HepG2 (cell line): ENCODE data around the gene EIF6. TPM values are rescaled to one million over a fixed set of nuclear protein-coding genes. Genes with fewer than 3 reads are reported as not detected.
A peak's percentile ranks its signal among the peaks of the same experiment; 100 is the strongest.

ENCODE experiments used
- ASH2L ChIP-seq: fragments of 300-600, 200-600 bp; sonication (generic); IDR thresholded peaks from 2 replicates; pipeline ENCODE4 v1.7.0; 2017; ENCODE audit warnings: low read depth, mild to moderate bottlenecking, moderate library complexity, mixed read lengths, low read length; ENCODE audit not compliant: insufficient read length
- ATF4 ChIP-seq, 2 experiments: fragments of 450-650 bp in 1 of 2; sonication (generic) in 1 of 2; formaldehyde crosslinking; IDR thresholded peaks; 2 replicates each; pipeline versions ENCODE4 v1.5.0 to v1.8.0; 2020 to 2022; ENCODE audit warnings: mild to moderate bottlenecking in 1 of 2, missing genetic modification reagents in 1 of 2
- CEBPB ChIP-seq: IDR thresholded peaks from 2 replicates; pipeline ENCODE4 v1.6.1; 2011; ENCODE audit warnings: low read depth, low read length, improper control_type of control experiment, borderline replicate concordance
- FOXK1 ChIP-seq: sonication (generic); formaldehyde crosslinking; IDR thresholded peaks from 2 replicates; pipeline ENCODE4 v1.4.0; 2020; ENCODE audit warnings: low read depth, missing genetic modification reagents, borderline replicate concordance
- HMG20B ChIP-seq: conservative IDR thresholded peaks from 2 replicates; pipeline ENCODE4 v1.6.1; 2016; ENCODE audit warnings: missing genetic modification reagents, missing compliant biosample characterization
- NFIC ChIP-seq: IDR thresholded peaks from 2 replicates; pipeline ENCODE4 v1.6.1; 2012; ENCODE audit warnings: mild to moderate bottlenecking, low read length, inconsistent platforms
- RNF2 ChIP-seq: fragments of 450-650 bp; conservative IDR thresholded peaks from 2 replicates; pipeline ENCODE4 v1.6.1; 2016; ENCODE audit warnings: low read depth
- SIN3B ChIP-seq: fragments of 150-350 bp; IDR thresholded peaks from 2 replicates; pipeline ENCODE4 v1.6.1; 2014; ENCODE audit warnings: low read length
- TAF15 ChIP-seq: fragments of 200-400 bp; formaldehyde crosslinking; IDR thresholded peaks from one replicate; pipeline ENCODE4 v1.6.1; 2018; ENCODE audit warnings: mild to moderate bottlenecking, low read depth, low read length; ENCODE audit not compliant: poor library complexity, severe bottlenecking
- ZHX2 ChIP-seq, 2 experiments: sonication (generic) in 1 of 2; formaldehyde crosslinking in 1 of 2; IDR thresholded peaks; 2 replicates each; pipeline versions ENCODE4 v1.6.1 to v1.9.0; 2014 to 2022; ENCODE audit warnings: antibody characterized with exemption in 1 of 2, borderline replicate concordance in 1 of 2, inconsistent platforms in 1 of 2, low read depth in 1 of 2, missing genetic modification reagents in 1 of 2
- ZNF282 ChIP-seq: fragments of 450-650 bp; IDR thresholded peaks from 2 replicates; pipeline ENCODE4 v1.6.1; 2018; ENCODE audit not compliant: partially characterized antibody
- ZNF343 ChIP-seq: sonication (generic); formaldehyde crosslinking; IDR thresholded peaks from 2 replicates; pipeline ENCODE4 v1.4.0; 2020; ENCODE audit warnings: mild to moderate bottlenecking, missing genetic modification reagents
- ZNF446 ChIP-seq: sonication (generic); formaldehyde crosslinking; IDR thresholded peaks from 2 replicates; pipeline ENCODE4 v1.5.0; 2020; ENCODE audit warnings: mild to moderate bottlenecking, missing genetic modification reagents
- ZNF614 ChIP-seq: IDR thresholded peaks from 2 replicates; pipeline ENCODE4 v1.6.1; 2018; ENCODE audit warnings: missing biosample characterization, missing genetic modification reagents, inconsistent platforms, borderline replicate concordance
- ZNF703 ChIP-seq: sonication (generic); formaldehyde crosslinking; IDR thresholded peaks from 2 replicates; pipeline ENCODE4 v1.5.1; 2020; ENCODE audit warnings: missing genetic modification reagents, mild to moderate bottlenecking, moderate library complexity, borderline replicate concordance
- ZSCAN25 ChIP-seq: sonication (generic); formaldehyde crosslinking; IDR thresholded peaks from 2 replicates; pipeline ENCODE4 v1.8.0; 2022; ENCODE audit warnings: mild to moderate bottlenecking, missing genetic modification reagents
- polyA plus RNA-seq, 8 experiments: library from polyadenylated mRNA; depleted of rRNA in 3 of 8; stranded (reverse) in 7 of 8; unstranded in 1 of 8; fragments of >200 nt; fragmentation: Illumina TruSeq in 4 of 8; extraction: Trizol in 4 of 8; gene quantifications; 2 replicates each; pipeline versions ENCODE4 v1.2.1 to v1.2.3, GENCODE V29; 2011 to 2016; ENCODE audit warnings: low read depth in 4 of 8, missing spikeins in 1 of 8, mixed read lengths in 1 of 8; ENCODE audit not compliant: insufficient read depth in 1 of 8
- total RNA-seq, 5 experiments: library from RNA; depleted of rRNA; stranded (reverse); fragments of >200 nt; fragmentation: Illumina TruSeq; extraction: Trizol; gene quantifications; 2 replicates each; pipeline ENCODE4 v1.2.3, GENCODE V29; 2016; ENCODE audit warnings: low read depth in 1 of 5
- TF ChIP-seq, protein P1 (sequence below): sonication (generic); formaldehyde crosslinking; IDR thresholded peaks from 2 replicates; pipeline ENCODE4 v1.5.0; 2020; ENCODE audit warnings: mild to moderate bottlenecking, missing genetic modification reagents
- TF ChIP-seq, protein P2 (sequence below): sonication (generic); formaldehyde crosslinking; IDR thresholded peaks from 2 replicates; pipeline ENCODE4 v1.9.0; 2021; ENCODE audit warnings: missing genetic modification reagents, mild to moderate bottlenecking, borderline replicate concordance

EIF6 gene
- total and polyA plus RNA-seq, 2 of the 13 experiments (the other 11 are each of a cell fraction or from before 2014, with no cell fraction given) = 462 to 466 TPM

DNA sequence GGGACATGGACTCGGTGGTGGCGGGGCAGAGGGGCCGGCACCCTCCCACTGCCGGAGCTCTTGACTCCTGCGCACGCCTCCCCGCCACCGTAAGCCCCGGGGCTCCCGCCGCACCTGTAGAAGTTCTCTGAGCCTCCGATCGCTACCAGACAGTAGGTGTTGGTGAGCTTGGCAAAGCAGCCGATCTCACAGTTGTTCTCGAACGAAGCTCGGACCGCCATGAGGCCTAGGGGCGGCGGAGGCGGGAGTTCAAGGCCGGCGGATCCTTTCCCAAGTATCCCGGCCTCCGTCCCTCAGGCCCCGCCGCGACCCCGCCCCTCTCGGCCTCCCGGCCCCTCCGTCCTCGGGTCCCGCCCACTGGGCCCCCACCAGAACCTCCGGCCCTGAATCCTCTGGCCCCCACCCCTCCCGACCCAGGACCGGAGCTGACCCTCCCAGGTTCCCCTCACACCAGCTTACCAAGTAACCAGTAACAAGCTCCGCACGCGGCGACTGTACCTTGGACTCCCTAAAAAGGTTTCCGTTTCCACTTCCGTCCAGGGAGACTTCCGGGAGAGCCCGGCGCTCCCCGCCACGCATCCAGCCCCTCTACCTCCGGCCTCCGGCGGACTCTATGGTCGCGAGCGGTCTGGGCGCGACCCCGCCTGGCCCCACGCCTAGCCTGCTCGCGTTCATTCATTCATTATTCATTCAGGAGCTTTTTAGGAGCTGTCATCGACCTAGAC is at the start of gene EIF6 (continued):
- TF ChIP-seq FOXK1 (peak; percentile 96; the same call in 1 of the 2 replicates), ASH2L (peak; percentile 99), ZNF343 (CRISPR knock-in tag) (no peak), ZHX2 (IDR thresholded peaks at IDR 0.05; ENCODE audit: low read depth) (peak; percentile 58; the same call in 1 of the 2 replicates), ZHX2 (CRISPR knock-in tag; IDR thresholded peaks at IDR 0.05; ENCODE audit: borderline replicate concordance) (no peak), ZNF282 (no peak), RNF2 (peak; percentile 36; the same call in 1 of the 2 replicates), CEBPB (no peak), NFIC (no peak; the same call in 1 of the 2 replicates), SIN3B (peak; percentile 72), ZSCAN25 (peak; percentile 58; the same call in 1 of the 2 replicates), ZNF614 (CRISPR knock-in tag) (peak; percentile 27), HMG20B (peak; percentile 25; the same call in 1 of the 2 replicates), TAF15 (peak; percentile 95), ATF4 (CRISPR knock-in tag; IDR thresholded peaks at IDR 0.05) (peak in 1 of 2 experiments; percentile 74; a peak in 2 of 4 replicates), ZNF703 (peak; percentile 79), ZNF446 (peak; percentile 41; the same call in 1 of the 2 replicates)
- TF ChIP-seq, protein P1, sequence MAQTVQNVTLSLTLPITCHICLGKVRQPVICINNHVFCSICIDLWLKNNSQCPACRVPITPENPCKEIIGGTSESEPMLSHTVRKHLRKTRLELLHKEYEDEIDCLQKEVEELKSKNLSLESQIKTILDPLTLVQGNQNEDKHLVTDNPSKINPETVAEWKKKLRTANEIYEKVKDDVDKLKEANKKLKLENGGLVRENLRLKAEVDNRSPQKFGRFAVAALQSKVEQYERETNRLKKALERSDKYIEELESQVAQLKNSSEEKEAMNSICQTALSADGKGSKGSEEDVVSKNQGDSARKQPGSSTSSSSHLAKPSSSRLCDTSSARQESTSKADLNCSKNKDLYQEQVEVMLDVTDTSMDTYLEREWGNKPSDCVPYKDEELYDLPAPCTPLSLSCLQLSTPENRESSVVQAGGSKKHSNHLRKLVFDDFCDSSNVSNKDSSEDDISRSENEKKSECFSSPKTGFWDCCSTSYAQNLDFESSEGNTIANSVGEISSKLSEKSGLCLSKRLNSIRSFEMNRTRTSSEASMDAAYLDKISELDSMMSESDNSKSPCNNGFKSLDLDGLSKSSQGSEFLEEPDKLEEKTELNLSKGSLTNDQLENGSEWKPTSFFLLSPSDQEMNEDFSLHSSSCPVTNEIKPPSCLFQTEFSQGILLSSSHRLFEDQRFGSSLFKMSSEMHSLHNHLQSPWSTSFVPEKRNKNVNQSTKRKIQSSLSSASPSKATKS = no peak
- TF ChIP-seq, protein P2, sequence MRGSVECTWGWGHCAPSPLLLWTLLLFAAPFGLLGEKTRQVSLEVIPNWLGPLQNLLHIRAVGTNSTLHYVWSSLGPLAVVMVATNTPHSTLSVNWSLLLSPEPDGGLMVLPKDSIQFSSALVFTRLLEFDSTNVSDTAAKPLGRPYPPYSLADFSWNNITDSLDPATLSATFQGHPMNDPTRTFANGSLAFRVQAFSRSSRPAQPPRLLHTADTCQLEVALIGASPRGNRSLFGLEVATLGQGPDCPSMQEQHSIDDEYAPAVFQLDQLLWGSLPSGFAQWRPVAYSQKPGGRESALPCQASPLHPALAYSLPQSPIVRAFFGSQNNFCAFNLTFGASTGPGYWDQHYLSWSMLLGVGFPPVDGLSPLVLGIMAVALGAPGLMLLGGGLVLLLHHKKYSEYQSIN (CRISPR knock-in tag) = no peak
